ENCODE measurements around the gene TACR2.

Gene TACR2

GRCh38 chr10:69449841-69450240 is 33.1 kb upstream of the TACR2 start:
- peak; percentile 80 for DNase-seq

GRCh38 chr10:69446650-69447151 is 30.0 kb upstream of the TACR2 start:
- no peak for DNase-seq

- DNase-seq, result no peak
These were observed 29.5 kb upstream of the TACR2 start for GRCh38 chr10:69446229-69446628.

- DNase-seq, result no peak
These were observed 28.3 kb upstream of the TACR2 start for GRCh38 chr10:69445041-69445440.

GRCh38 chr10:69443354-69443753 is 26.6 kb upstream of the TACR2 start:
- DNase-seq, result no peak

GRCh38 chr10:69439813-69440506 is 23.2 kb upstream of the TACR2 start:
- DNase-seq, result peak; percentile 47

- no peak for DNase-seq
These were observed 22.6 kb upstream of the TACR2 start for GRCh38 chr10:69439350-69439739.

- DNase-seq, result no peak
These were observed 22.0 kb upstream of the TACR2 start for GRCh38 chr10:69438536-69439349.

- no peak for DNase-seq
These were observed 20.9 kb upstream of the TACR2 start for GRCh38 chr10:69437321-69438259.

- no peak for DNase-seq
These were observed 19.3 kb upstream of the TACR2 start for GRCh38 chr10:69435966-69436520.

- DNase-seq, result no peak
These were observed 18.2 kb upstream of the TACR2 start for GRCh38 chr10:69434926-69435325.

- no peak for DNase-seq
These were observed 17.5 kb upstream of the TACR2 start for GRCh38 chr10:69434169-69434568.

GRCh38 chr10:69428165-69428564 is 11.4 kb upstream of the TACR2 start:
- no peak for DNase-seq

- DNase-seq, result no peak
These were observed 9.6 kb upstream of the TACR2 start for GRCh38 chr10:69426376-69426727.

GRCh38 chr10:69425511-69426298 is 9.0 kb upstream of the TACR2 start:
- no peak for DNase-seq

- no peak for DNase-seq
These were observed 8.3 kb upstream of the TACR2 start for GRCh38 chr10:69425041-69425440.

- no peak for DNase-seq
These were observed 6.0 kb upstream of the TACR2 start for GRCh38 chr10:69422676-69423075.

- DNase-seq, result no peak
These were observed 5.0 kb upstream of the TACR2 start for GRCh38 chr10:69421611-69422308.

GRCh38 chr10:69419744-69420126 is 3.0 kb upstream of the TACR2 start:
- no peak for DNase-seq

- no peak for DNase-seq
These were observed 2.5 kb upstream of the TACR2 start for GRCh38 chr10:69419096-69419743.

Measured in hematopoietic multipotent progenitor cell treated with erythropoietin and hydrocortisone succinate and interleukin-3 and kit ligand, for 6 days (in vitro differentiated cells).